Activated T-cell treated with anti-CD3 and anti-CD28 coated beads, Interleukin-2, amount 50 U/mL, for 24 hours (primary cell): ENCODE data around the gene NACC1.

Experiments
- DNase-seq: peaks from one replicate; pipeline ENCODE4 v3.0.0-alpha.2; 2020
- H3K27ac Mint-ChIP-seq: 2 replicates; pipeline ENCODE4 v1.8.0; 2020; ENCODE audit warnings: mild to moderate bottlenecking, mixed read lengths
- H3K27me3 Mint-ChIP-seq: 2 replicates; pipeline ENCODE4 v1.8.0; 2020; ENCODE audit warnings: mixed read lengths
- H3K36me3 Mint-ChIP-seq: 2 replicates; pipeline ENCODE4 v1.8.0; 2020; ENCODE audit warnings: low read depth, mixed read lengths
- H3K4me1 Mint-ChIP-seq: 2 replicates; pipeline ENCODE4 v1.8.0; 2020; ENCODE audit warnings: low read depth, mixed read lengths
- H3K4me3 Mint-ChIP-seq: 2 replicates; pipeline ENCODE4 v1.8.0; 2020; ENCODE audit warnings: mild to moderate bottlenecking, moderate library complexity, mixed read lengths
- H3K9me3 Mint-ChIP-seq: 2 replicates; pipeline ENCODE4 v1.8.0; 2020; ENCODE audit warnings: mixed read lengths

NACC1 gene

DNA sequence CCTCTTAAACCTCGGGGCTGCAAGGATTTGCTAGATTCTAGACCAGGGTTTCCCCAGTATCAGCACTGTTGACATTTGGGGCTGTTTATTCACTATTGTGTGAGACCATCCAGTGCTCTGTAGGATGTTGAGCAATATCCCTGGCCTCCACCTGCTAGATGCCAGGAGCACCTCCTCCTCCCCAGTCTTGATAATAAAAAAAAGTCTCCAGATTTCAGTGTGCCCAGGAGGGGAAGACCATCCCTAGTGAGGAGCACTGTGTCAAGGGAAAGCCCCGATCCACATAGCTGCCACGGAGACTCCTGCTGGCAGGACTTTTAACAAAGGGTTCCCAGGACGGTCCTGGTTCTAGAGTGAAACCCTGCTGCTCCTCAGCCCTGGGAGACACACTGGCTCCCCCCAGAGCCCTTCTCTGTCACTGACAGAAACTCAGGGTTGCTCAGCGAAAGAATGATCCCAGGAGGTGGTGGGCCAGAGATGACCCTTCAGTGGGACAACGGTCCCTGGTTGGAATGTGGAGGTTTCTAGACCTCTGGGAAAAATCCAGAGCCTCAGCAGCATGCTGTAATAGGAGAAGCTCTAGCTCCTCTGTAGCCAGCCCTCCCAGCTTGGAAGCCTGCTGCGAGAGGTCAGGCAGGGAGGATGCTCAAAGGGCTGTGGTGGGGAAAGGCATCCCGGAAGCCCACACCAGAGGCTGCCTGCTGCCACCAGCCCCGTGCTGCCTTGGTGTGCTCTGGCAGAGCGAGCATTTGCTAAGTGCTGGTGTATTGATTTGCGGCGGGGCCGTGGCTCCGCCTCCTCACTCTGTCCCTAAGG is 35.7 kb upstream of the NACC1 start:
- no peak overlapping the region for H3K4me3 Mint-ChIP-seq
- H3K27me3 Mint-ChIP-seq: no peaks in the 10 kb centered on the region
- H3K36me3 Mint-ChIP-seq: no peaks in the 10 kb centered on the region
- H3K9me3 Mint-ChIP-seq: no peaks in the 10 kb centered on the region
- H3K4me1 Mint-ChIP-seq: peaks cover 2% of the 10 kb centered on the region
- DNase-seq: no peak
- no peak overlapping the region for H3K27ac Mint-ChIP-seq

- DNase-seq: no peak
- Mint-ChIP-seq H3K36me3 (no peaks in the 10 kb centered on the region), H3K4me3 (no peak overlapping the region), H3K4me1 (peaks cover 2% of the 10 kb centered on the region), H3K27me3 (no peaks in the 10 kb centered on the region), H3K9me3 (no peaks in the 10 kb centered on the region), H3K27ac (no peak overlapping the region)
Observed at GRCh38 chr19:13083008-13083404, 35.1 kb upstream of the NACC1 start.

DNA sequence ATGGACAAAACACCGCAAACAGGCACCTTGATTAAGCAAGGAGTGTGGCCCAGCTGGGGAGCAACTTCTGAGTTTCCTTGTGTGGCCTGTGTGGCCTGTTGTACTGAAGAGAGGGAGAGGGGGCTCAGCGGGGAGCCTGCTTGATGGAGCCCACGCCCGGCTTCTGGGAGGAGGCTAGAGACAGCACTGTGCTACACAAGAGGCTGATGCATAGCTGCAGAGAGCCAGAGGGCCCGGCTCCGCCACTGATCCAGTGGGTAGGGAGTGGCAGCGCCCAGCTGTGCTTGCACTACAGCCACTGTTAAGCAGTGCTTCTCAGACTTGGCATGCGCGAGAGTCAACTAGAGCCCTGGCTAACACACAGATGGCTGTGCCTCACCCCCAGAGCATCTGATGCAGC is 34.4 kb upstream of the NACC1 start:
- Mint-ChIP-seq H3K27ac (no peak overlapping the region), H3K27me3 (no peaks in the 10 kb centered on the region), H3K36me3 (no peaks in the 10 kb centered on the region), H3K4me3 (no peak overlapping the region), H3K4me1 (peaks cover 2% of the 10 kb centered on the region), H3K9me3 (no peaks in the 10 kb centered on the region)
- no peak for DNase-seq

DNA sequence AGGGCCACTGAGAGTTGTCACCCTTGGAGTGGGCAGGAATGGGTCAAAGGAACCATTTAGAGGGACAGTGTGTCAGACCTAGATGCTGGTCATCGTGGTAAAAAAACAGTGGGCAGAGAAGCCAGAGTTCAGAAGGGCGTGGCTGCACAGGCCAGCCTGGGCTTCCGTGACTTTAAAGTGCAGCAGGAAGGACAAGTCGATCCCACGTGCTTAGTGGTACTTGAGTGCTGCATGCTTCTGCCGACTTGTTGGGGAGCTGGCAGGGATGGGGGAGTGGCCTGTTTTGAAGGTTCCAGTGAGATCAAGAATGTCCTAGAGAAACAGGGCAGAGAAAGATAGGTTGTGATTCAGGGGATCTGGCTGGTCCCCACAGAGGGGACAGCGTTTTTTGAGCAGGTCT is 32.4 kb upstream of the NACC1 start:
- H3K36me3 Mint-ChIP-seq: no peaks in the 10 kb centered on the region
- no peaks in the 10 kb centered on the region for H3K4me1 Mint-ChIP-seq
- no peak overlapping the region for H3K27ac Mint-ChIP-seq
- H3K4me3 Mint-ChIP-seq: no peak overlapping the region
- no peaks in the 10 kb centered on the region for H3K27me3 Mint-ChIP-seq
- DNase-seq: no peak
- no peaks in the 10 kb centered on the region for H3K9me3 Mint-ChIP-seq

- no peak for DNase-seq
- H3K36me3 Mint-ChIP-seq: no peaks in the 10 kb centered on the region
- no peaks in the 10 kb centered on the region for H3K9me3 Mint-ChIP-seq
- H3K27me3 Mint-ChIP-seq: no peaks in the 10 kb centered on the region
- H3K4me3 Mint-ChIP-seq: no peak overlapping the region
- H3K27ac Mint-ChIP-seq: no peak overlapping the region
- H3K4me1 Mint-ChIP-seq: no peaks in the 10 kb centered on the region
Observed at GRCh38 chr19:13086341-13086740, 31.7 kb upstream of the NACC1 start.

- no peak for DNase-seq
- no peak overlapping the region for H3K4me3 Mint-ChIP-seq
- no peaks in the 10 kb centered on the region for H3K36me3 Mint-ChIP-seq
- no peaks in the 10 kb centered on the region for H3K27me3 Mint-ChIP-seq
- H3K27ac Mint-ChIP-seq: no peak overlapping the region
- no peaks in the 10 kb centered on the region for H3K4me1 Mint-ChIP-seq
- H3K9me3 Mint-ChIP-seq: no peaks in the 10 kb centered on the region
Observed at GRCh38 chr19:13087295-13087694, 30.8 kb upstream of the NACC1 start.

- Mint-ChIP-seq H3K9me3 (no peaks in the 10 kb centered on the region), H3K36me3 (no peaks in the 10 kb centered on the region), H3K4me1 (no peaks in the 10 kb centered on the region), H3K27me3 (no peaks in the 10 kb centered on the region), H3K4me3 (no peak overlapping the region), H3K27ac (no peak overlapping the region)
- DNase-seq: no peak
Observed at GRCh38 chr19:13087795-13088537, 30.1 kb upstream of the NACC1 start.

DNA sequence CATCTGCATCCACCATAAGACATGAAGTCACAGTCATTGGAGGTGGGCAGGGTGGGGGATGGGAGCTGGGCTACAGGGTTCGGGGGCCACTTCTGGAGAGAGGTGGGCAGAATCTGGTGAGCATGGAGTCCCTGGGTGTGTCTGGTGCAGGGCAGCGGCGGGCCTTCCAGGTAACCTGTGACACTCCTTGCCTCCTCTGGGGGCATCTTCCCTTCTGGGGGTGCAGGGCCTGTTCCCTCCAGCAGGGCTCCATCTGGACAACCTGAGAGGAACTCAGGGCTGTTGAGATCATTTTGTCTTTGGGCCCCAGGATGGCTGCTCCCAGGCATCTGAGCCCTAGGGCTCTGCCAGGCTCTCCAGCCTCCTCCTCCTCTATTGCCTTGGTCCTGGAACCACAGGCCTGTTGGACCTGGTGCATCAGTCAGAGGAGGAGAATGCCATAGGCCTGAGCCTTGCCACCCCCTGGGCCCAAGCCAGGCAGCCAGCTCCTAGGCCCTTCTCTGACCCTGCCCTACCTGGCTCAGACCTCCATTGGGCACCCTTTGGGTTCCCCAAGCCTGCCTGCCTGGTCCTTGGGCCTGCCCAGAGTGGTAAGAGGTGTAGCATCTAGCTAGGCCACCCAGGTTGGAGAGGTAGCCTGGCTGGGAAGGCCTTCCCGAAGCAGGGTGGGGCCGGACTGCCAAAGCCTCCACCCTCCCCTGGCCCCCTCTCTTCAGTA is 28.8 kb upstream of the NACC1 start:
- no peak overlapping the region for H3K27ac Mint-ChIP-seq
- no peak overlapping the region for H3K4me3 Mint-ChIP-seq
- no peaks in the 10 kb centered on the region for H3K36me3 Mint-ChIP-seq
- peaks cover 3% of the 10 kb centered on the region for H3K4me1 Mint-ChIP-seq
- H3K27me3 Mint-ChIP-seq: peaks cover 4% of the 10 kb centered on the region
- H3K9me3 Mint-ChIP-seq: no peaks in the 10 kb centered on the region
- DNase-seq: no peak

GRCh38 chr19:13089857-13090507 is 28.1 kb upstream of the NACC1 start:
- H3K9me3 Mint-ChIP-seq: no peaks in the 10 kb centered on the region
- H3K27ac Mint-ChIP-seq: no peak overlapping the region
- peaks cover 10% of the 10 kb centered on the region for H3K27me3 Mint-ChIP-seq
- no peak for DNase-seq
- no peak overlapping the region for H3K4me3 Mint-ChIP-seq
- H3K36me3 Mint-ChIP-seq: no peaks in the 10 kb centered on the region
- peaks cover 6% of the 10 kb centered on the region for H3K4me1 Mint-ChIP-seq

GRCh38 chr19:13090511-13091231 is 27.4 kb upstream of the NACC1 start:
- peaks cover 7% of the 10 kb centered on the region for H3K4me1 Mint-ChIP-seq
- no peaks in the 10 kb centered on the region for H3K9me3 Mint-ChIP-seq
- DNase-seq: no peak
- no peak overlapping the region for H3K4me3 Mint-ChIP-seq
- no peaks in the 10 kb centered on the region for H3K36me3 Mint-ChIP-seq
- H3K27ac Mint-ChIP-seq: no peak overlapping the region
- peaks cover 13% of the 10 kb centered on the region for H3K27me3 Mint-ChIP-seq

DNA sequence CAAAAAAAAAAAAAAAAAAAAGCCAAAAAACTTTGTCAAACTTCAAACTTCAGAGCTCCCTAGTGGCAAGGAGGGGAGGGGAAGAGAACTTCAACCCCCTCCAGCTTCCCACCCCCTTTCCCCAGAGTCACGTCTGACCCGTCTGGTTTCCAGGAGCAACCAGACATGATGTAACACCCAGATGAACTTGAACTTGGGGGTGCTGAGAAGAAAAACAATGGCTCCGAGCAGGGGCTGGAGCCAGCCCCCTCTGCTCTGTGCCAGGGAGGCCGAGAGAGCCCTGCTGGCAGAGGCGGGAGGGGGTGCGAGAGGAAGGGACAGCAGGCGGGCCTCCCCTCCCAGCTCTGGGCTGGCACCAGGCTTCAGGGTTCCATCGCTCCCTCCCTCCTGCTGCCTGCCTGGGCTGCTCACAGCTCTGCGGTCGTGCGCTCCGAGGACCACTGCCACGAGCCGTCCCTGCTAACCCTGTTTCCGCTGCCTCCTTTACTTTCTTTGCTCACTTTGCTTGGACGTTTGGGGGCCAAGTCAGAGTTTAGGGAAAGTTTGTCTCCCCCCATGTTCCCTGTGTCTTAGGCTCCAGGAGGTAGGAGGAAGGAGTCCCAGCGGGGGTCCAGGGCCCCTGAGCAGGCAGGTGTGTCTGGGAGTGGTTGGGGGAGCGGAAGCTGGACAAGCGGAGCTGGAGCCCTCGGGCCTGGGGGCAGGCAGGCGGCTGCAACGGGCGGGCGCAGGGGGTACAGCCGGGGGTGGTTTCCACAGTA is 26.5 kb upstream of the NACC1 start:
- Mint-ChIP-seq H3K9me3 (no peaks in the 10 kb centered on the region), H3K4me1 (peaks cover 15% of the 10 kb centered on the region), H3K27ac (no peak overlapping the region), H3K36me3 (no peaks in the 10 kb centered on the region), H3K4me3 (no peak overlapping the region), H3K27me3 (peaks cover 22% of the 10 kb centered on the region)
- no peak for DNase-seq

DNA sequence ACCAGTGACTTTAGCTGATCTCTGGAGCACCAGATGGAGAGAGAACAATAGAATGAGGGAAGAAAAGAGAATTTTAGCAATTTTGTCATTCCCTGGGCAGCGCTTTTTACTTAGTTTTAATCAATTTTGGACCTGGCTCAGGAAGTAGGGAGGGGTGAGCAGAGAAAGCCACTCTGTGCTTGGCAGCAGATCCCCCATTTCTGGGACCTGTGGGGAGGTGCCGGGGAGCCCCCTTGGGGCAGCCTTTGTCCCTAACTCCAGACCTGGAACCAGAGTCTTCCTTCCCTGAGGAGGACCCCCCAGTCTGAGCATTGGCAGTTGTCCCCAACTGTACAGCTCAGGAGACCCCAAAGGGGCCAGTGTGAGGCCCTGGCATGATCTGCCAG is 25.9 kb upstream of the NACC1 start:
- H3K27me3 Mint-ChIP-seq: peaks cover 26% of the 10 kb centered on the region
- no peaks in the 10 kb centered on the region for H3K36me3 Mint-ChIP-seq
- peaks cover 19% of the 10 kb centered on the region for H3K4me1 Mint-ChIP-seq
- no peak overlapping the region for H3K4me3 Mint-ChIP-seq
- no peaks in the 10 kb centered on the region for H3K9me3 Mint-ChIP-seq
- no peak overlapping the region for H3K27ac Mint-ChIP-seq
- DNase-seq: no peak

GRCh38 chr19:13092606-13093235 is 25.3 kb upstream of the NACC1 start:
- Mint-ChIP-seq H3K4me1 (peaks cover 22% of the 10 kb centered on the region), H3K27ac (no peak overlapping the region), H3K4me3 (no peak overlapping the region), H3K9me3 (no peaks in the 10 kb centered on the region), H3K36me3 (no peaks in the 10 kb centered on the region), H3K27me3 (peaks cover 29% of the 10 kb centered on the region)
- no peak for DNase-seq
